B cell (primary cell): ENCODE results near the gene RALGAPA2. TPM values are rescaled to one million over a fixed set of nuclear protein-coding genes. Genes with fewer than 3 reads are reported as not detected.

Experiments
- ATAC-seq: fragments of 200-7000 bp; cut with Tn5 transposase; one replicate; pipeline ENCODE4 v1.10.0; 2021; ENCODE audit warnings: low read depth, mild to moderate bottlenecking, moderate number of reproducible peaks, moderate library complexity
- CTCF ChIA-PET: fragments of 350-600 bp; sonication (Branson Sonifier 250); formaldehyde crosslinking; loops from one replicate; lab custom pipeline; 2021; ENCODE audit warnings: antibody characterized with exemption, inconsistent platforms; lab: Charles Lee
- POLR2A ChIA-PET: fragments of 350-600 bp; sonication (Branson Sonifier 250); formaldehyde crosslinking; loops from one replicate; lab custom pipeline; 2021; ENCODE audit warnings: antibody characterized with exemption; lab: Charles Lee
- DNase-seq: peaks from one replicate; pipeline ENCODE4 v3.0.0; 2013
- H2AFZ ChIP-seq: 2 replicates; pipeline ENCODE4 v1.6.1; 2012; ENCODE audit warnings: mild to moderate bottlenecking, low read depth, low read length; ENCODE audit not compliant: insufficient read depth, poor library complexity, severe bottlenecking
- H3K27ac ChIP-seq, 2 donors: 1 replicate in 1 of 2; 2 replicates in 1 of 2; pipeline ENCODE4 v1.5.1; 2012 to 2013; ENCODE audit warnings: low read length in 2 of 2, mild to moderate bottlenecking in 2 of 2, moderate library complexity in 1 of 2
- H3K27me3 ChIP-seq, 4 experiments: fragments of 200-600 bp in 1 of 4; sonication (generic) in 1 of 4; replicated peaks in 1 of 4; 1 replicate in 2 of 4; 2 replicates in 2 of 4; pipeline versions ENCODE4 v1.6.1 to v1.7.0; 2013 to 2016; ENCODE audit warnings: low read length in 3 of 4, mild to moderate bottlenecking in 2 of 4, mixed read lengths in 1 of 4, moderate library complexity in 1 of 4; ENCODE audit not compliant: insufficient read depth in 4 of 4, control insufficient read depth in 3 of 4; ENCODE audit errors: control extremely low read depth in 1 of 4
- H3K36me3 ChIP-seq, 2 experiments: replicated peaks in 1 of 2; 1 replicate in 1 of 2; 2 replicates in 1 of 2; pipeline versions ENCODE4 v1.6.1 to v1.7.1; 2013; ENCODE audit warnings: low read length in 1 of 2; ENCODE audit not compliant: insufficient read depth in 2 of 2, control insufficient read depth in 1 of 2; ENCODE audit errors: control extremely low read depth in 1 of 2, extremely low read depth in 1 of 2
- H3K4me1 ChIP-seq, 2 donors: fragments of 200-600 bp in 1 of 2; sonication (generic) in 1 of 2; 1 replicate in 1 of 2; 2 replicates in 1 of 2; pipeline versions ENCODE4 v1.5.1 to v1.6.1; 2013 to 2017; ENCODE audit warnings: low read length in 2 of 2; ENCODE audit not compliant: control insufficient read depth in 2 of 2, insufficient read depth in 2 of 2
- H3K4me2 ChIP-seq: replicated peaks from 2 replicates; pipeline ENCODE3; 2012; ENCODE audit warnings: mild to moderate bottlenecking, low read depth, low read length; ENCODE audit not compliant: poor library complexity, severe bottlenecking
- H3K4me3 ChIP-seq, 5 experiments: fragments of 200-600 bp in 1 of 5; sonication (generic) in 1 of 5; 1 replicate in 3 of 5; 2 replicates in 2 of 5; pipeline versions ENCODE4 v1.5.1 to v1.7.0; 2011 to 2016; ENCODE audit warnings: low read length in 4 of 5, mild to moderate bottlenecking in 4 of 5, low read depth in 2 of 5, control low read depth in 1 of 5, moderate library complexity in 1 of 5; ENCODE audit not compliant: insufficient read depth in 1 of 5; ENCODE audit errors: control extremely low read depth in 1 of 5, extremely low read depth in 1 of 5
- H3K79me2 ChIP-seq: fragments of 200-600 bp; sonication (generic); one replicate; pipeline ENCODE4 v1.6.0; 2016; ENCODE audit warnings: low read length; ENCODE audit not compliant: control insufficient read depth, insufficient read depth
- H3K9ac ChIP-seq: fragments of 200-600 bp; sonication (generic); 2 replicates; pipeline ENCODE4 v1.6.1; 2017; ENCODE audit warnings: mild to moderate bottlenecking, low read length, moderate library complexity
- H3K9me3 ChIP-seq, 3 donors: one replicate each; pipeline versions ENCODE4 v1.6.1 to v1.7.1; 2013; ENCODE audit warnings: low read length in 2 of 3; ENCODE audit not compliant: control insufficient read depth in 2 of 3, insufficient read depth in 1 of 3; ENCODE audit errors: control extremely low read depth in 1 of 3
- H4K20me1 ChIP-seq: 2 replicates; pipeline ENCODE4 v1.6.0; 2012; ENCODE audit warnings: mild to moderate bottlenecking, low read length; ENCODE audit not compliant: insufficient read depth, control insufficient read depth, poor library complexity, severe bottlenecking
- H3K27ac Mint-ChIP-seq: one replicate; pipeline ENCODE4 v1.8.0; 2021; ENCODE audit warnings: mixed read lengths
- H3K27me3 Mint-ChIP-seq: one replicate; pipeline ENCODE4 v1.8.0; 2021; ENCODE audit warnings: mixed read lengths
- H3K4me1 Mint-ChIP-seq: one replicate; pipeline ENCODE4 v1.8.0; 2021; ENCODE audit warnings: mixed read lengths
- H3K4me3 Mint-ChIP-seq: one replicate; pipeline ENCODE4 v1.8.0; 2021; ENCODE audit warnings: mixed read lengths
- H3K9me3 Mint-ChIP-seq: one replicate; pipeline ENCODE4 v1.8.0; 2022; ENCODE audit warnings: mixed read lengths; ENCODE audit not compliant: insufficient read depth
- EZH2 ChIP-seq: IDR thresholded peaks from 2 replicates; pipeline ENCODE4 v1.6.1; 2012; ENCODE audit warnings: borderline replicate concordance, low read depth, mild to moderate bottlenecking, moderate library complexity, low read length; ENCODE audit not compliant: insufficient read depth, poor library complexity, severe bottlenecking
- WGBS: methylation state at CpG from one replicate; pipeline ENCODE4 v1.1.5; 2013; ENCODE audit warnings: missing lambda C conversion rate; ENCODE audit not compliant: insufficient coverage; 5-methylcytosine and 5-hydroxymethylcytosine counted together
- intact Hi-C: fragments of 100-400 bp; cut with micrococcal nuclease; formaldehyde crosslinking; loops from one replicate; pipeline ENCODE4 v1.10.0; 2022
- polyA plus RNA-seq: library from polyadenylated mRNA; depleted of rRNA; stranded (reverse); fragments of >200 nt; gene quantifications from 2 replicates; pipeline ENCODE4 v1.2.3, GENCODE V29; 2012
- total RNA-seq, 2 donors: library from RNA; stranded (reverse); fragments of 120-200 nt in 1 of 2; gene quantifications; 1 replicate in 1 of 2; 2 replicates in 1 of 2; pipeline versions ENCODE4 v1.2.3 to v1.2.4, GENCODE V29; 2013 to 2022
- TF ChIP-seq, protein P1 (sequence below): fragments of 200-600 bp; IDR thresholded peaks from one replicate; pipeline ENCODE4 v1.8.0; 2022; ENCODE audit warnings: antibody characterized with exemption, mild to moderate bottlenecking

RALGAPA2 gene
- total and polyA plus RNA-seq, 2 donors (not counting 1 experiment from before 2014, with no cell fraction given): 6.4 to 33.1 TPM

DNA sequence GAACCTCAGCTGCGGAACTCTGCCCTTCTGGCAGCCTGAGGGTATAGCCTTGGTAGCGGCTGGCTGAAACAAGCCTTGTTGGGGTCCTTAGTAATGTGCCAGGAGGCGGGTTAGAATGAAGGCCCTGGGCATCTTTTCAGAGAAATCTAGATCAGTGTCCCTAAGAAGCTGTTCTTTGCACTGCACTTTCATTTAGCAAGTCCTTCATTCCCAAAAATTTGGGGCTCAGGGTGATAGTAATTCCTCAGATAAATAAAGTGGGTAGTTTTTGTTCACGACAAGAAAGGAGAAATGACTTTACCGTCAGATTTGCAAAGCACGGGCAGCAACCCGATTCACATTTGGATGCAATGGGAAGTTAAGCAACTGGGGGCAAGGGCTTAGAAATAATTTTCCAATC is 341.4 kb downstream of the RALGAPA2 start:
- H3K27me3 ChIP-seq: peaks cover 0 to 44% (median 32%) of the 10 kb centered on the region in 4 experiments
- H4K20me1 ChIP-seq: no peaks in the 10 kb centered on the region
- peaks cover 0 to 6% (median 0%) of the 10 kb centered on the region in 3 donors for H3K9me3 ChIP-seq
- CTCF ChIA-PET: interaction anchor here (1.4 kb wide), 1 partner anchor 12 kb away, joined by 7 read pairs; no protein-coding TSS in a partner anchor
- intact Hi-C loops: no loop called here
- Mint-ChIP-seq H3K27ac (no peak overlapping the region), H3K9me3 (no peaks in the 10 kb centered on the region), H3K4me1 (peaks cover 15% of the 10 kb centered on the region), H3K27me3 (peaks cover 61% of the 10 kb centered on the region), H3K4me3 (no peak overlapping the region)
- no peaks in the 10 kb centered on the region for H3K79me2 ChIP-seq
- H3K4me1 ChIP-seq: peaks cover 17 to 23% of the 10 kb centered on the region in 2 donors
- ATAC-seq: no peak
- no peaks in the 10 kb centered on the region for H3K36me3 ChIP-seq
- DNase-seq: no peak
- no peak overlapping the region for H3K9ac ChIP-seq
- no peak for TF ChIP-seq EZH2
- TF ChIP-seq, protein P1, sequence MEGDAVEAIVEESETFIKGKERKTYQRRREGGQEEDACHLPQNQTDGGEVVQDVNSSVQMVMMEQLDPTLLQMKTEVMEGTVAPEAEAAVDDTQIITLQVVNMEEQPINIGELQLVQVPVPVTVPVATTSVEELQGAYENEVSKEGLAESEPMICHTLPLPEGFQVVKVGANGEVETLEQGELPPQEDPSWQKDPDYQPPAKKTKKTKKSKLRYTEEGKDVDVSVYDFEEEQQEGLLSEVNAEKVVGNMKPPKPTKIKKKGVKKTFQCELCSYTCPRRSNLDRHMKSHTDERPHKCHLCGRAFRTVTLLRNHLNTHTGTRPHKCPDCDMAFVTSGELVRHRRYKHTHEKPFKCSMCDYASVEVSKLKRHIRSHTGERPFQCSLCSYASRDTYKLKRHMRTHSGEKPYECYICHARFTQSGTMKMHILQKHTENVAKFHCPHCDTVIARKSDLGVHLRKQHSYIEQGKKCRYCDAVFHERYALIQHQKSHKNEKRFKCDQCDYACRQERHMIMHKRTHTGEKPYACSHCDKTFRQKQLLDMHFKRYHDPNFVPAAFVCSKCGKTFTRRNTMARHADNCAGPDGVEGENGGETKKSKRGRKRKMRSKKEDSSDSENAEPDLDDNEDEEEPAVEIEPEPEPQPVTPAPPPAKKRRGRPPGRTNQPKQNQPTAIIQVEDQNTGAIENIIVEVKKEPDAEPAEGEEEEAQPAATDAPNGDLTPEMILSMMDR: no peak
- H3K27ac ChIP-seq: no peak overlapping the region
- POLR2A ChIA-PET: no interaction called here
- H3K4me3 ChIP-seq: no peak overlapping the region
- 25% methylated on average over 7 of the region's 7 CpGs for WGBS
- no peak overlapping the region for H3K4me2 ChIP-seq
- no peak overlapping the region for H2AFZ ChIP-seq

DNA sequence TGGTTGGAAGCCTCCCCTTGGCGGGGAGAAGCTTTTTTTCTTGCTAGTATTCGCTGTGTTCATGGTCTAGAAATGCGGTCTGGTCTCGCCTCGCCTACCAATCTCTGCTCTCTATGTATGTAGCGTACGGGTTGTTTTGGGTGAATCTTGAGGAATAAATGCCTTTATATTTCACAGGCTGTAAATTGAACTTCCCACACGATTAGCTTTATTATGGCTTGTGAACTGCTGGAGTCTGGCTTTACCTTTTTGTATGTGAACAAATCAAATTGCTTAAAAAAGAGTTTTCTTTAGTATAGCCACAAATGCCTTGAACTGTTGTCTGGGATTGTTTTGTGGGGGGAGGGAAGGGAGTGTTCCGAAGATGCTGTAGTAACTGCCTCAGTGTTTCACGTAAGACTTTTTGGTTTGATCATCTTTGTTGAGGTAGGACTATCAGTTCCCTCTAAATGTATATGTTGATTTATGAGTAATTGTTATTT is 342.3 kb downstream of the RALGAPA2 start:
- DNase-seq (no peak), ATAC-seq (no peak)
- no peak overlapping the region for H2AFZ ChIP-seq
- no peak overlapping the region for H3K27ac ChIP-seq
- peaks cover 60% of the 10 kb centered on the region for H3K27me3 Mint-ChIP-seq
- peak overlapping the region; percentile 78 for H3K4me3 Mint-ChIP-seq
- peaks cover 17 to 23% of the 10 kb centered on the region in 2 donors for H3K4me1 ChIP-seq
- no peak for TF ChIP-seq EZH2
- TF ChIP-seq, protein P1: no peak
- no peaks in the 10 kb centered on the region for H3K79me2 ChIP-seq
- 20% methylated on average over 1 of the region's 10 CpGs for WGBS
- H3K4me2 ChIP-seq: no peak overlapping the region
- peaks cover 21% of the 10 kb centered on the region for H3K4me1 Mint-ChIP-seq
- CTCF ChIA-PET: interaction anchor here (1.4 kb wide), 1 partner anchor 11 kb away, joined by 7 read pairs; no protein-coding TSS in a partner anchor
- no peak overlapping the region for H3K4me3 ChIP-seq
- H3K9me3 ChIP-seq: peaks cover 0 to 8% (median 0%) of the 10 kb centered on the region in 3 donors
- no peaks in the 10 kb centered on the region for H3K36me3 ChIP-seq
- POLR2A ChIA-PET: no interaction called here
- no peaks in the 10 kb centered on the region for H4K20me1 ChIP-seq
- intact Hi-C loops: no loop called here
- H3K27me3 ChIP-seq: peaks cover 0 to 51% (median 35%) of the 10 kb centered on the region in 4 experiments
- H3K9me3 Mint-ChIP-seq: no peaks in the 10 kb centered on the region
- H3K9ac ChIP-seq: no peak overlapping the region
- peak overlapping the region; percentile 71 for H3K27ac Mint-ChIP-seq
